ENCODE measurements around the gene PEBP1. TPM values are rescaled to one million over a fixed set of nuclear protein-coding genes. Genes with fewer than 3 reads are reported as not detected.
"Not testable (repeated sequence)": the region's sequence is repeated elsewhere in the genome, so short reads cannot be mapped to it uniquely, and the experiment has no call there.

PEBP1 gene
- total RNA-seq, 4 donors from 2014 or later = 465 to 1,340 (median 591) TPM

DNA sequence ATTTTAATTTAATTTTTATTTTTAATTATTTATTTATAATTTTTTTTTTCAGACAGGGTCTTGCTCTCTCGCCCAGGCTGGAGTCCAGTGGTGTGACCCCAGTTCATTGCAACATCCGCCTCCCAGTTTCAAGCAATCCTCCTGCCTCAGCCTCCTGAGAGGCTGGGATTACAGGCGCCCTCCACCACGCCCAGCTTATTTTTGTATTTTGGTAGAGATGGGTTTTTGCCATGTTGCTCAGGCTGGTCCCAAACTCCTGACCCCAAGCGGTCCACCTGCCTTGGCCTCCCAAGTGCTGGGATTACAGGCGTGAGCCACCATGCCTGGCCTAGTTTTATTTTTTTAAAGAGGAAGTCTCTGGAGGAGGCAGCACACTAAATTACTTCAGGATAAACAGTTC lies 13.7 kb upstream of the PEBP1 start:
- Histone ChIP-seq H3K36me3 (no peaks in the 10 kb centered on the region), H3K9me3 (no peaks in the 10 kb centered on the region), H3K27me3 (no peaks in the 10 kb centered on the region), H3K4me3 (no peak overlapping the region), H3K4me1 (peaks cover 0 to 24% (median 0%) of the 10 kb centered on the region in 4 donors), H3K27ac (no peak overlapping the region)
- no peak for DNase-seq
- TF ChIP-seq, protein P1, sequence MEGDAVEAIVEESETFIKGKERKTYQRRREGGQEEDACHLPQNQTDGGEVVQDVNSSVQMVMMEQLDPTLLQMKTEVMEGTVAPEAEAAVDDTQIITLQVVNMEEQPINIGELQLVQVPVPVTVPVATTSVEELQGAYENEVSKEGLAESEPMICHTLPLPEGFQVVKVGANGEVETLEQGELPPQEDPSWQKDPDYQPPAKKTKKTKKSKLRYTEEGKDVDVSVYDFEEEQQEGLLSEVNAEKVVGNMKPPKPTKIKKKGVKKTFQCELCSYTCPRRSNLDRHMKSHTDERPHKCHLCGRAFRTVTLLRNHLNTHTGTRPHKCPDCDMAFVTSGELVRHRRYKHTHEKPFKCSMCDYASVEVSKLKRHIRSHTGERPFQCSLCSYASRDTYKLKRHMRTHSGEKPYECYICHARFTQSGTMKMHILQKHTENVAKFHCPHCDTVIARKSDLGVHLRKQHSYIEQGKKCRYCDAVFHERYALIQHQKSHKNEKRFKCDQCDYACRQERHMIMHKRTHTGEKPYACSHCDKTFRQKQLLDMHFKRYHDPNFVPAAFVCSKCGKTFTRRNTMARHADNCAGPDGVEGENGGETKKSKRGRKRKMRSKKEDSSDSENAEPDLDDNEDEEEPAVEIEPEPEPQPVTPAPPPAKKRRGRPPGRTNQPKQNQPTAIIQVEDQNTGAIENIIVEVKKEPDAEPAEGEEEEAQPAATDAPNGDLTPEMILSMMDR (IDR thresholded peaks at IDR 0.05) = no peak
- TF ChIP-seq POLR2A (IDR thresholded peaks at IDR 0.05) = no peak

DNA sequence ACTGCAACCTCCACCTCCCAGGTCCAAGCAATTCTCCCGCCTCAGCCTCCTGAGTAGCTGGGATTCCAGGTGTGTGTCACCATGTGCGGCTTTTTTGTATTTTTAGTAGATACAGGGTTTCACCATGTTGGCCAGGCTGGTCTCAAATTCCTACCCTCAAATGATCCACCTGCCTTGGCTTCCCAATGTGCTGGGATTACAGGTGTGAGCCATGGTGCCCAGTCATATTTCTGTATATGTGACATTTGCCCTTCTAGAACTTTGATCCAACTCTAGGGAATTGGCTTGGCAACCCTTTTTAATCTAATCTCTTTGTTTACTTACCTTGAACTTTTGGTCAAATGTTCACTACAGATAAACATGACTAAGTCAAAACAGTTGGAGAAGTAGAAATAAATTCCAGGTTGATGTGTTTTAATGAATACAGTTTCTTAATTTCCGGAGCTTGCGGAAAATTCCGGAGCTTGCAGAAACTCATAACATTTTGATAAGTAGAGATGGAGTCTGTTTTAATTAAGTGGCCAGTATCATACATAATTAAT lies 11.5 kb upstream of the PEBP1 start:
- Histone ChIP-seq H3K27ac (peak overlapping the region in 2 of 4 donors; percentile 27 to 29), H3K4me1 (peaks cover 0 to 24% (median 0%) of the 10 kb centered on the region in 4 donors), H3K9me3 (no peaks in the 10 kb centered on the region), H3K4me3 (no peak overlapping the region), H3K27me3 (no peaks in the 10 kb centered on the region), H3K36me3 (no peaks in the 10 kb centered on the region)
- TF ChIP-seq, protein P1 (IDR thresholded peaks at IDR 0.05) = no peak
- no peak for TF ChIP-seq POLR2A (IDR thresholded peaks at IDR 0.05)
- no peak for DNase-seq

DNA sequence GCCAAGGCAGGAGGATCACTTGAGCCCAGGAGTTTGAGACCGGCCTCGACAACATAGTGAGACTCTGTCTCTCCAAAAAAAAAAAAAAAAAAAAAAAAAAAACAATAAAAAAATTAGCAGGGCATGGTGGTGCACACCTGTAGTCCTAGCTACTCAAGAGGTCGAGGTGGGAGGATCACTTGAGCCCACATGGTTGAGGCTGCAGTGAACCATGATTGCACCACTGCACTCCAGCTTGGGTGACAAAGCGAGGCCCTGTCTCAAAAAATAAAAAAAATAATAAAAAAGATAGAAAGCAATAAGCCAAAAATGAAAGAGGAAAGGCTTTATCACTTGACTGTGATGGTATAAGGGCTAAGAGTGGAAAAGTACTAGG lies 10.2 kb upstream of the PEBP1 start:
- peak overlapping the region in 2 of 4 donors; percentile 58 to 64 for H3K27ac ChIP-seq
- H3K27me3 ChIP-seq = no peaks in the 10 kb centered on the region
- H3K36me3 ChIP-seq = no peaks in the 10 kb centered on the region
- no peak for TF ChIP-seq POLR2A (IDR thresholded peaks at IDR 0.05)
- TF ChIP-seq, protein P1 (IDR thresholded peaks at IDR 0.05) = no peak
- H3K4me3 ChIP-seq = no peak overlapping the region
- no peak for DNase-seq
- H3K9me3 ChIP-seq = no peaks in the 10 kb centered on the region
- peaks cover 0 to 20% (median 0%) of the 10 kb centered on the region in 4 donors for H3K4me1 ChIP-seq

DNA sequence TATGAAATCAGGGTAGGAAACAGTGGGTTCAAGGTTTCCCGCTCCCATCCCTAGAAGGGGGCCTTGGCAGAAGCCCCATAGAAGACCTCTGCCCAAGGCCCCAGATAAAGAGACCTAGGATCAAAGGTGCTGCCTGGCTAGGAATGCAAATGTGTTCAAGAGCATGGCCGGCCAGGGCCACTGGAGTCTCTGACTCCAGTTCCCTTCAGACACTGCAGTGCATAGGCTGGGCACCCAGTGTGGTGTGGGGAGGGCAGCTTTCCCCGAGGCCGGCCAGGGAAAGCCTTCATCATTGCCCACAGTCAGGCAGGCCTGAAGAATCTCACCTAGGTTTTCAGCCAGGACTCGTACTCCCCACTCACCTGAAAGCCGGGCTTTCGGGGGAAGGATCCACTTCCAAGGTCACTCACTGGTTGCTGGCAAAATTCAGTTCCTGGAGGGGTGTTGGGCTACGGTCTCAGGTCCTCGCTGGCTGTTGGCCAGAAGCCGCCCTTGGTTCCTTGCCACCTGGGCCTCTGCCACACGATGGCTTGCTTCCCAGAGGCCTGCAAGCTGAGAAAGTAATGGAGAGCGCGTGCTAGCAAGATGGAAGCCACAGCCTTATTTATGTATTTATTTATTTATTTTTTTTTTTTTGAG lies 9.7 kb upstream of the PEBP1 start:
- peak overlapping the region in 2 of 4 donors; percentile 58 to 64 for H3K27ac ChIP-seq

DNA sequence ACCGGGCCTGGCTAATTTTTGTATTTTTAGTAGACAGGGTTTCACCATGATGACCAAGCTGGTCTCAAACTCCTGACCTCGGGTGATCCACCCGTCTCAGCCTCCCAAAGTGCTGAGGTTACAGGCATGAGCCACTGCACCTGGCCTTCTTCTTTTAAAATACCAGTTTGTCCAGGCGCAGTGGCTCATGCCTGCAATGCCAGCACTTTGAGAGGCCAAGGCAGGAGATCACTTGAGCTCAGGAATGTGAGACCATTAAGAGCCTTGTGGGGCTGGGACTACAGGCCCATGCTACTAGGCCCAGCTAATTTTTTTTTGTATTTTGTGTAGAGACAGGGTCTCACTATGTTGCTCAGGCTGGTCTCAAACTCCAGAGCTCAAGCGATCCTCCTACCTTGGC lies 8.1 kb upstream of the PEBP1 start:
- Histone ChIP-seq H3K27ac (no peak overlapping the region), H3K4me3 (no peak overlapping the region), H3K9me3 (no peaks in the 10 kb centered on the region), H3K27me3 (no peaks in the 10 kb centered on the region), H3K36me3 (no peaks in the 10 kb centered on the region), H3K4me1 (peaks cover 0 to 11% (median 2%) of the 10 kb centered on the region in 4 donors)
- TF ChIP-seq, protein P1 (IDR thresholded peaks at IDR 0.05) = no peak
- TF ChIP-seq POLR2A (IDR thresholded peaks at IDR 0.05) = no peak
- no peak for DNase-seq

More for the DNA sequence above, 9.7 kb upstream of the PEBP1 start:
- no peak overlapping the region for H3K4me3 ChIP-seq
- TF ChIP-seq, protein P1 (IDR thresholded peaks at IDR 0.05) = no peak
- TF ChIP-seq POLR2A (IDR thresholded peaks at IDR 0.05) = no peak
- H3K9me3 ChIP-seq = no peaks in the 10 kb centered on the region
- DNase-seq = peak in 2 of 3 donors; percentile 60 to 80
- H3K4me1 ChIP-seq = peaks cover 0 to 15% (median 0%) of the 10 kb centered on the region in 4 donors
- H3K36me3 ChIP-seq = no peaks in the 10 kb centered on the region
- H3K27me3 ChIP-seq = no peaks in the 10 kb centered on the region

DNA sequence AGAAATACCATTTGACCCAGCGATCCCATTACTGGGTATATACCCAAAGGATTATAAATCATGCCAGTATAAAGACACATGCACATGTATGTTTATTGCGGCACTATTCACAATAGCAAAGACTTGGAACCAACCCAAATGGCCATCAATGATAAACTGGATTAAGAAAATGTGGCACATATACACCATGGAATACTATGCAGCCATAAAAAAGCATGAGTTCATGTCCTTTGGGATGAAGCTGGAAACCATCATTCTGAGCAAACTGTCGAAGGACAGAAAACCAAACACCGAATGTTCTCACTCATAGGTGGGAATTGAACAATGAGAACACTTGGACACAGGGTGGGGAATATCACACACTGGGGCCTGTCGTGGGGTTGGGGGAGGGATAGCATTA lies 6.5 kb upstream of the PEBP1 start:
- not testable (repeated sequence) for H3K4me1 ChIP-seq, H3K27ac ChIP-seq, H3K4me3 ChIP-seq, H3K9me3 ChIP-seq, H3K36me3 ChIP-seq, H3K27me3 ChIP-seq, DNase-seq
